ENCODE measurements around the gene PTPN12.

- TF ChIP-seq, protein P1, sequence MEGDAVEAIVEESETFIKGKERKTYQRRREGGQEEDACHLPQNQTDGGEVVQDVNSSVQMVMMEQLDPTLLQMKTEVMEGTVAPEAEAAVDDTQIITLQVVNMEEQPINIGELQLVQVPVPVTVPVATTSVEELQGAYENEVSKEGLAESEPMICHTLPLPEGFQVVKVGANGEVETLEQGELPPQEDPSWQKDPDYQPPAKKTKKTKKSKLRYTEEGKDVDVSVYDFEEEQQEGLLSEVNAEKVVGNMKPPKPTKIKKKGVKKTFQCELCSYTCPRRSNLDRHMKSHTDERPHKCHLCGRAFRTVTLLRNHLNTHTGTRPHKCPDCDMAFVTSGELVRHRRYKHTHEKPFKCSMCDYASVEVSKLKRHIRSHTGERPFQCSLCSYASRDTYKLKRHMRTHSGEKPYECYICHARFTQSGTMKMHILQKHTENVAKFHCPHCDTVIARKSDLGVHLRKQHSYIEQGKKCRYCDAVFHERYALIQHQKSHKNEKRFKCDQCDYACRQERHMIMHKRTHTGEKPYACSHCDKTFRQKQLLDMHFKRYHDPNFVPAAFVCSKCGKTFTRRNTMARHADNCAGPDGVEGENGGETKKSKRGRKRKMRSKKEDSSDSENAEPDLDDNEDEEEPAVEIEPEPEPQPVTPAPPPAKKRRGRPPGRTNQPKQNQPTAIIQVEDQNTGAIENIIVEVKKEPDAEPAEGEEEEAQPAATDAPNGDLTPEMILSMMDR (IDR thresholded peaks at IDR 0.05): no peak
- TF ChIP-seq POLR2A (IDR thresholded peaks at IDR 0.05) (no peak), EP300 (IDR thresholded peaks at IDR 0.05) (no peak)
Observed at GRCh38 chr7:77600952-77601351, 63.9 kb downstream of the PTPN12 start.
